GM21529 (cell line): ENCODE results near the gene PFKFB4.
A peak's percentile ranks its signal among the peaks of the same experiment; 100 is the strongest.
"Not testable (repeated sequence)": the region's sequence is repeated elsewhere in the genome, so short reads cannot be mapped to it uniquely, and the experiment has no call there.

Experiments used
- ATAC-seq: cut with Tn5 transposase; IDR thresholded peaks from one replicate; pipeline ENCODE4 v1.9.1; 2021; ENCODE audit not compliant: unreplicated experiment

The PFKFB4 gene

GRCh38 chr3:48535578-48535977, 21.0 kb downstream of the PFKFB4 start:
- ATAC-seq: no peak

GRCh38 chr3:48532977-48533337, 23.6 kb downstream of the PFKFB4 start:
- no peak for ATAC-seq

GRCh38 chr3:48532271-48532976, 24.2 kb downstream of the PFKFB4 start:
- ATAC-seq: no peak

GRCh38 chr3:48530701-48531100, 25.9 kb downstream of the PFKFB4 start:
- ATAC-seq: not testable (repeated sequence)

- ATAC-seq: no peak
Measured at GRCh38 chr3:48528754-48529153, 27.8 kb downstream of the PFKFB4 start.

- no peak for ATAC-seq
Measured at GRCh38 chr3:48528048-48528447, 28.6 kb downstream of the PFKFB4 start.

DNA sequence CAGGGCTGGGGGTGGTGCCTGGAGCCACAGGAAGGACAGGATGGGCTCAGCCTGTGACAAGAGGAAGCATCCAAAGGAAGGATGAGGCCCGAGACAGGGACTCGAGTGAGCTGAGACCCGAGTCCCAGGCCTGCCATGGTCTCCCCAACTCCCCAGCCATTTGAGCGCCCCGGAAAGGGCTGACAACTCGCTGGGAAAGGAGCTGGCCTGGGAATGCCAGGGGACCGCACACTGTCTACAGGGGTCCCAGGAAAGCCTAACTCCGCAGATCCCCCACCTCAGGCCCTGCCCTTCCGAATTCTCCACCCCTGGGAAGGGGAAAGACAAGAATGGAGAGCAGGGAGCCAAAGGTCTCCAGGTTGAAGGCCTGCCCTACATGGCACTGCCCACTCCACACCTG, 31.6 kb downstream of the PFKFB4 start:
- no peak for ATAC-seq

GRCh38 chr3:48521635-48522034, 35.0 kb downstream of the PFKFB4 start:
- ATAC-seq: no peak

- no peak for ATAC-seq
Measured at GRCh38 chr3:48519277-48519643, 37.3 kb downstream of the PFKFB4 start.

- no peak for ATAC-seq
Measured at GRCh38 chr3:48518638-48519276, 37.8 kb downstream of the PFKFB4 start.

DNA sequence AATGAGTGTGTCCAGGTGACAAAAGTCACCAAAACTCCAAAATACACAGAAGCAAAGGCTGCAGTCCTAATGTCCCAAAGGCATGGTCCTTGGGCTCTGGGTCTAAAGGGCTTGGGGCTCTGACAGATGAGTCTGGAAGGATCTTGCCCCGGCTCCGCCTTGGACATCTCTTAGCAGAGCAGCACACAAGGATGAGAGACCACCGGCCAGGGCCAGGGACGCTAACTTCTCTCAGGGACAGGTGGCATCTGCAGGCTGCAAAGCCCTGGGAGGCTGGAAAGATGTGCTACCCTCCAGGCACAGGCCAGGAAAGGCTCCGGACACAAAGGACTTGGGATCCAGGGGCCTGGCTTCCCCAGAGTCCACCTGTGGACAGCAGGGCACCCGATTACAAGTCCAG, 38.5 kb downstream of the PFKFB4 start:
- ATAC-seq: no peak

DNA sequence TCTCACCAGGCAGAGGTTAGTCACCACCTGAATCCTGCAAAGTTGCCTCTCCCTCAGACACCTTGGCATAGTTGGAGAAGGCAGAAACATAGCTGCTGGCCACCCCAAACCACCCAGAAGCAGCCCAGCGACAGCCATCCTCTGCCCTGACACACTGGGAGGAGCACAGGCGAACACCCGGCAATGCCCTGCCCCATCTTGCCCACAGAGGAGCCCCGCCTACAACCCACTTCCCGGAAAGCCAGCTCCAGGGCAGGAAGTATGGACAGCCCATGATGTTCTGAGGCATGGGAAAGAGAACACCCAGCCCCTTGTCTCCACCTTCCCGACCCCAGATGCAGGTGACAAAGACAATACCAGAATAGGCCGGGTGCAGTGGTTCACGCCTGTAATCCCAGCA, 40.0 kb downstream of the PFKFB4 start:
- no peak for ATAC-seq

GRCh38 chr3:48514431-48515227, 42.0 kb downstream of the PFKFB4 start:
- no peak for ATAC-seq

- no peak for ATAC-seq
Measured at GRCh38 chr3:48511551-48511950, 45.1 kb downstream of the PFKFB4 start.

GRCh38 chr3:48507256-48508061, 49.1 kb downstream of the PFKFB4 start:
- peak; percentile 51 for ATAC-seq

DNA sequence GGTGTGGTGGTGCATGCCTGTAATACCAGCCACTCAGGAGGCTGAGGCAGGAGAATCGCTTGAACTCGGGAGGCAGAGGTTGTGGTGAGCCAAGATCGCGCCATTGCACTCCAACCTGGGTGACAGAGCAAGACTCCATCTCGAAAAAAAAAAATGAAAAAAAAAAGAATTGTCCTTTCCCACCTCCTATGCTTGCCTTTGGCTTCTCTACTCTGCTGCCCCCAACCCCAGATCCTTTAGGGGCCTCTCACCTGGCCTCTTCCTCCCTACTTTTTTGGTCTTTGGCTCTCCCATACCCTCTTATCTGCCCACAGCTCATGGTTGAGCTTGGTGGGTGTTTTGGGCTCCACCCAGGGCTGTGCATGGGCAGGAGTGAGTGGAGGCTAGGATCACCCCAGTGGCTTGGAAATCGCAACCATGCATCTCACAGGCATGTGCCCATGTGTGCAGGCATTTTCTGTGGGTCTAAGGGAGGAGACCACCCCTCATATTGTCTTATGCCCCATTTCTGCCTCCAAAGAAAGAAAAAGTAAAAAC, 50.6 kb downstream of the PFKFB4 start:
- ATAC-seq: no peak

GRCh38 chr3:48505146-48505545, 51.5 kb downstream of the PFKFB4 start:
- ATAC-seq: no peak

DNA sequence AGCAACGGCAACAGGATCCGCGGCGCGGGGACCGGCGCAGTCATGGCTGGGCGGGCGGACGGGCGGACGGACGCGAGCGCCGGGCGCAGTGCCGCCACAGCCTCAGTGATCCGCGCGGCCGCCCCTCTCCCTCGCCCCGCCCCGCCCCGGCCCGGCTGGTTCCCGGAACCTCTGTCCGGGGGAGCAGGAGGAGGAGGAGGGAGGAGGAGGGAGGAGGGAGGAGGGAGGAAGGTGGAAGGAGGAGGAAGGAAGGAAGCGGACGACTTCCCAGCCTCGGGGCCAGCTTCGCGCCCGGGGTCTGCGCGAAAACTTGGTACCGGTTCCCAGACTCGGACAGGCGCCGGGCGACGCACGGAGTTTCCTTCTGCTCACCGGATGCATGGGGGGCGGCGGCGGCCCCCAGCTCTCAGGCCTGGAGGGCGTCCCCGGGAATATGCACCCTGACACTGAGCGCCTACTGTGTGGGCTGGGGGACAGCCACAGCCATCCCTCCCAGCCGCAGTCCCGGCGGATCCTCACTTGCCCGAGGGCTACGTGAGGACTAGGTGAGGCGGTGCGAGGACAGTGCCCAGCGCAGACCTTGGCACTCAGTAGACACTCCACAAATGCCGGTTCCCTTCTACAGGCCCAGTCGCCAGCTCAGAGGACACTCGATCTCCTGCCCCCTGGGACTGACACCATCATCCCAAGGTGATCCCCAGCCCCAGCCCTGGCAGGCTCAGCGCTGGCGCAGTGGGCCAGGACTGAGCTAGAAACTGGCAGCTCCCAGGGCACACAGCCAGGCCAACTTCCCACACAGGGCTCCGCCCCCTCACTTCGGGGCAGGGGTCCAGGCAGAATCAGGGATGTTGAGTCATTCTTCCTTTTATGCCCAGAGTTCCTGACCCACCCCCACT, 52.3 kb downstream of the PFKFB4 start, which contains the start of gene SHISA5:
TSS of gene SHISA5 (minus strand) at position 124 of the 896 bp plus-strand sequence. CDS start at position 44, 80 bp downstream.
- no peak for ATAC-seq

DNA sequence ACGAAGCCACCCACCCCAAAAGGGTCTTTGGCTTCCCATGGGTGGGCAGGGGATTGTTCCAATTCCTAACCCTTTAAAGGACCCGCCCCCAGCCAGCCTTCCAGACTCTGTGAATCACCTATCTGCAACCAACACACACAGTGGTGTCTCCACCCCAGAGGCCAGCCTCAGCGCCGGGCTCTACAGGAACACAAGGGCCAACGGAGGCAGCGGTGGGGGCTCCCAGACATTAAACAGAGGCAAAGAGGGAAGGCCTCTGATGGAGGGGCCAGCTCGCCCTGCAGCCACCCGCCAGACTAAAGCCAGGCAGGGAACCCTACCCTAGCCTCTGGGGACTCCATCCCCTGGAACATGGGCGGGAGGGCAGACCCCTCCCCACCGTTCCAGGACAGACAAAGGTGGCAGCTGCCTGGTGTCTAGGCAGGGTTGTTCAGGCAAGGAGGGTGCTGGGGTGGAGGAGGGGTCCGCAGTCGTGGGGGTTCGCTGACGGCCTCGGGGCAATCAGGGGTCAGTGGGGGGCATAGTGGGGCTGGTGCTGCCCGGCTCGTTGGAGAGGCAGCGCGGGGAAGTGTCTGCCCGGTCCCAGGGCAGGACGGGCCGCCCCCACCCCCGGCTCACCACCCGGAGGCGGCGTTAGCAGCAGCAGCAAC, 53.1 kb downstream of the PFKFB4 start:
- ATAC-seq: no peak
